ENCODE data around the gene TMEM135. TPM values are rescaled to one million over a fixed set of nuclear protein-coding genes. Genes with fewer than 3 reads are reported as not detected.

TMEM135 gene
- total and polyA plus RNA-seq, 2 donors (not counting 1 experiment from before 2014, with no cell fraction given) = 2.7 to 19.5 TPM

GRCh38 chr11:87176044-87176443 lies 138.3 kb downstream of the TMEM135 start:
- no peaks in the 10 kb centered on the region for H4K20me1 ChIP-seq (ENCODE audit: control insufficient read depth, insufficient read depth, low read length, poor library complexity, severe bottlenecking)
- H3K4me3 ChIP-seq (ENCODE audit: control extremely low read depth in 1 of 5, extremely low read depth in 1 of 5, insufficient read depth in 1 of 5, low read depth in 2 of 5, low read length in 4 of 5) = no peak overlapping the region
- peaks cover 2 to 9% (median 8%) of the 10 kb centered on the region in 3 donors for H3K9me3 ChIP-seq (ENCODE audit: control extremely low read depth in 1 of 3, control insufficient read depth in 2 of 3, insufficient read depth in 1 of 3, low read length in 2 of 3)
- ChIA-PET POLR2A (no interaction called here), CTCF (no interaction called here)
- H3K27me3 ChIP-seq (replicated peaks in 1 of 4; ENCODE audit: control extremely low read depth in 1 of 4, control insufficient read depth in 3 of 4, insufficient read depth in 4 of 4, low read length in 3 of 4) = no peaks in the 10 kb centered on the region
- Mint-ChIP-seq H3K9me3 (ENCODE audit: insufficient read depth) (peaks cover 3% of the 10 kb centered on the region), H3K4me1 (peaks cover 9% of the 10 kb centered on the region), H3K27ac (no peak overlapping the region), H3K4me3 (no peak overlapping the region), H3K27me3 (no peaks in the 10 kb centered on the region)
- no peak overlapping the region for H3K27ac ChIP-seq (ENCODE audit: low read length in 2 of 2)
- WGBS (ENCODE audit: insufficient coverage) = 100% methylated on average over 1 of the region's 2 CpGs
- intact Hi-C loops (cut with micrococcal nuclease) = no loop called here
- no peaks in the 10 kb centered on the region for H3K79me2 ChIP-seq (ENCODE audit: control insufficient read depth, insufficient read depth, low read length)
- H2AFZ ChIP-seq (ENCODE audit: insufficient read depth, low read depth, low read length, poor library complexity, severe bottlenecking) = no peak overlapping the region
- no peak for ATAC-seq (ENCODE audit: low read depth)
- H3K9ac ChIP-seq (ENCODE audit: low read length) = no peak overlapping the region
- peaks cover 0 to 5% of the 10 kb centered on the region in 2 experiments for H3K36me3 ChIP-seq (replicated peaks in 1 of 2; ENCODE audit: control extremely low read depth in 1 of 2, control insufficient read depth in 1 of 2, extremely low read depth in 1 of 2, insufficient read depth in 2 of 2, low read length in 1 of 2)
- no peaks in the 10 kb centered on the region for H3K4me1 ChIP-seq (ENCODE audit: control insufficient read depth in 2 of 2, insufficient read depth in 2 of 2, low read length in 2 of 2)
- DNase-seq = no peak
- TF ChIP-seq CTCF (IDR thresholded peaks at IDR 0.05) (no peak), EZH2 (IDR thresholded peaks at IDR 0.05; ENCODE audit: borderline replicate concordance, insufficient read depth, low read depth, low read length, poor library complexity, severe bottlenecking) (no peak)
- H3K4me2 ChIP-seq (replicated peaks; ENCODE audit: low read depth, low read length, poor library complexity, severe bottlenecking) = no peak overlapping the region

- Mint-ChIP-seq H3K4me3 (no peak overlapping the region), H3K4me1 (peaks cover 2% of the 10 kb centered on the region), H3K9me3 (ENCODE audit: insufficient read depth) (peaks cover 3% of the 10 kb centered on the region), H3K27ac (no peak overlapping the region), H3K27me3 (no peaks in the 10 kb centered on the region)
- ChIA-PET CTCF (no interaction called here), POLR2A (no interaction called here)
- WGBS (ENCODE audit: insufficient coverage) = no CpG with 5 or more reads among the region's 1 CpG
- ATAC-seq (ENCODE audit: low read depth) (no peak), DNase-seq (no peak)
- Histone ChIP-seq H3K36me3 (replicated peaks in 1 of 2; ENCODE audit: control extremely low read depth in 1 of 2, control insufficient read depth in 1 of 2, extremely low read depth in 1 of 2, insufficient read depth in 2 of 2, low read length in 1 of 2) (peaks cover 0 to 5% of the 10 kb centered on the region in 2 experiments), H3K27me3 (replicated peaks in 1 of 4; ENCODE audit: control extremely low read depth in 1 of 4, control insufficient read depth in 3 of 4, insufficient read depth in 4 of 4, low read length in 3 of 4) (no peaks in the 10 kb centered on the region), H3K4me1 (ENCODE audit: control insufficient read depth in 2 of 2, insufficient read depth in 2 of 2, low read length in 2 of 2) (no peaks in the 10 kb centered on the region), H3K9ac (ENCODE audit: low read length) (no peak overlapping the region), H3K4me3 (ENCODE audit: control extremely low read depth in 1 of 5, extremely low read depth in 1 of 5, insufficient read depth in 1 of 5, low read depth in 2 of 5, low read length in 4 of 5) (no peak overlapping the region), H3K79me2 (ENCODE audit: control insufficient read depth, insufficient read depth, low read length) (no peaks in the 10 kb centered on the region), H2AFZ (ENCODE audit: insufficient read depth, low read depth, low read length, poor library complexity, severe bottlenecking) (no peak overlapping the region), H3K9me3 (ENCODE audit: control extremely low read depth in 1 of 3, control insufficient read depth in 2 of 3, insufficient read depth in 1 of 3, low read length in 2 of 3) (peaks cover 2 to 9% (median 8%) of the 10 kb centered on the region in 3 donors), H3K4me2 (replicated peaks; ENCODE audit: low read depth, low read length, poor library complexity, severe bottlenecking) (no peak overlapping the region), H4K20me1 (ENCODE audit: control insufficient read depth, insufficient read depth, low read length, poor library complexity, severe bottlenecking) (no peaks in the 10 kb centered on the region), H3K27ac (ENCODE audit: low read length in 2 of 2) (no peak overlapping the region)
- intact Hi-C loops (cut with micrococcal nuclease) = no loop called here
- TF ChIP-seq EZH2 (IDR thresholded peaks at IDR 0.05; ENCODE audit: borderline replicate concordance, insufficient read depth, low read depth, low read length, poor library complexity, severe bottlenecking) = no peak
- no peak for TF ChIP-seq CTCF (IDR thresholded peaks at IDR 0.05)
Observed at GRCh38 chr11:87179621-87180020, 141.9 kb downstream of the TMEM135 start.
